Iris pigment epithelial cell (primary cell): ENCODE results near the gene EFNA5.
A peak's percentile ranks its signal among the peaks of the same experiment; 100 is the strongest.
"Not testable (repeated sequence)": the region's sequence is repeated elsewhere in the genome, so short reads cannot be mapped to it uniquely, and the experiment has no call there.

Experiments used
- DNase-seq: peaks from one replicate; pipeline ENCODE4 v3.0.0-alpha.2; 2011; ENCODE audit warnings: low read depth

Gene EFNA5

DNA sequence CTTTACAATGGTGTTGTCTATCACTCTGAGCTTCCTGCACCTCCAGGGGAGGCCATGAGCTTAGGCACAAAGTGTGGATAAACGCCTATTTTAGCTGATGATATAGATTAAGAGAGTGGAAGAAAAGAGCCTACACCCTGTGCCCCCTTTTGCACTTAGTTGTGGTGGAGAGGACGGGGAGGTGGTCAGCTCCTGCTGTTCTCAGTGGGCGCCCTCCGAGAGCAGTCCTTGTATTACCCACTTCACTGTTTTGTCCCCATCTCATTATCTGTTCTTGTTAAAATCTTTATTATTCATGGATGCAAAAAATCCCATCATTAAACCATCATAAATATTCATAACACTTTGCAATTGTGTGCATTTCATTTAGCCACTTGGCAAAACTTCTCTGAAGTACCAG, 303.3 kb downstream of the EFNA5 start:
- no peak for DNase-seq

DNA sequence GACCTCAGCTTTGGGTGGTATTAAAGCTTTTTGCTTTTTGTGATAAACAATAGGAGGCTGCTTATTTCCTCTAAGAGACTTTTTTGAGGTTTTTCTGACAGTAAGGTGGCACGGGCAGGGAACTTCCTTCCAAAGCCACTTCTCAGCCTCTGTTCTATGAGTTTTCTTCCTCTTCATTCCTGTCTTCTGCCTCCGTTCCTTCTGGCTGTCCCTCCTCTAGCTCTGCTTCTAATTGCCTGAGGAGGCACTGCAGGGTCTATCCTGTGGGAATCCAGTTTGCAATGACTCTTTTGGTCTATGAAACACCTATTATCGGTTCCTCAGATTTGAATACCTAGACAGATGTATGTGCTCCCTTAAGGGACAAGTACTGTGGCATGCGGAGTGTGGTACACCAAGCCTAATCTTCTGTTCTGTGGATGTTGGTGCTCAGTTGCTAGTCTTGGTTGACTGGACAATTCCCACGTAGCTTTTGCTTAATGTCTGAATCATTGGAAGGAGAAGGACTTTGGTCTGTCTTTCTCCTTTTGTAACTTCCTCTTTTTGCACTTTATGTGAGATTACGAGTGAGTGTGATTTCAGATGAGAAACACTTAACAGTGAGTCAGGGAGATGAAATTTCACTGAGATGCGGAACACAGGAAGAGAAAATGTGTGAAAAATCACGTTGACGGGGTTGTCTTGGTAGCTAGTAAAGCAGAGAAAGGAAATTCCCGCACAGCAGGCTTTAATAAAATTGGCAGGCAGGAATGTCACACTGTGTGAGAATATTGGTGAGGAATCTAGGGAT, 305.2 kb downstream of the EFNA5 start:
- peak; percentile 90 for DNase-seq

DNA sequence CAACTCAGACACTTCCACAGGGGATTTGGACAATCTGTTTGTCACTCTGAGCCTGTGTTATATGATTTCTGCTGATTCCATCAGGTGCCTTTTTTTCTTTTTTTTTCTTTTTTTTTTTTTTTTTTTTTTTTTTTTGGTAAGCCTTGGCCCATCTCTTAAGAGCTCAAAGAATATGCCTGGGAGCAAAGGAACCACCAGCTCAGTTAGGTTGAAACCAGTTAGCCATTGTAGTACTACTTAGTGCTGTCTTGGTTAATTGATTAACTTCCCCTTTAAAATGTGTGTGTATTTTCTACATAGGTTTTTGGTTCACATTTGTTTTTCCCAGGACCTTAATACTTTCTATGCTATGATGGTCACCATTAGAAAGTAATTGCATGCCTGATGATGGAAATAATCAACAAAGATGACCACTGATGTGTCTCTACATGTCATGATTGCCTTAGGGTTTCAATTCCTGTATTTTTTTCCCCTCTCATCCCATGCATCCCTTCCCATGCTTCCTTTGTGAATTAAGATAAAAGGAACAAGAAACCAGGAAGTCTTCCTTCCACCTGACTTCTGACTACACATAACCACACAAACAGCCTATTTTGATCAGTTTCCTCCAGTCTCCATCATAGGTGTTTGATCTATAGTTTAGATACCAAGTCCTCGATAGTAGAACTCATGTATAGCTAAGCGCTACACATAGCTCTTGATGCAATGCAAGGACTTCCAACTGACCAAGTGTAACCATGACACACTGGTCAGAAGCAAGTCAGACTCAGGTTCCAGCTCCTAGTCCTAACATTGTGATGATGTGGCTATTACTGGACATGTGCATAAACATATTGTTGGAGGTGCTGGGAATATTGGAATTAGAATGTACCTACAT, 306.1 kb downstream of the EFNA5 start:
- DNase-seq: no peak

DNA sequence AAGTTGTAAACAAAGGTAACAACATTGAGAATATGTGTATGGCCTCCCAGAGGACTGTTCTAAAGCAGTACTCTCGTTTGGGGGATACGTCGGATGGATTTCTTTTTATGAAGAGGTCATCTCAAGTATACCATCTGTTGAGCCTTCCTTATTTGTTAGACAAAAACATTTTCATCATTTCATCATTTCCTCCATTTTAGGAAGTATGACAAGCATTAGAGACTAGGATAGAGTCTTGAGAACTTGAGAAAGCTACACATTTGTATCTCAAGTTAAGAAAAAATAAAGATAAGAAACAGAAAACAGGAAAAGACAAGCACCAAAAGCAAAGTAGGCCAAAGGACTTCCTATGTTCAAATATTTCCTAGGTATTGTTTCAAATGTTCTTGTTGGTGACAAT, 307.0 kb downstream of the EFNA5 start:
- no peak for DNase-seq

DNA sequence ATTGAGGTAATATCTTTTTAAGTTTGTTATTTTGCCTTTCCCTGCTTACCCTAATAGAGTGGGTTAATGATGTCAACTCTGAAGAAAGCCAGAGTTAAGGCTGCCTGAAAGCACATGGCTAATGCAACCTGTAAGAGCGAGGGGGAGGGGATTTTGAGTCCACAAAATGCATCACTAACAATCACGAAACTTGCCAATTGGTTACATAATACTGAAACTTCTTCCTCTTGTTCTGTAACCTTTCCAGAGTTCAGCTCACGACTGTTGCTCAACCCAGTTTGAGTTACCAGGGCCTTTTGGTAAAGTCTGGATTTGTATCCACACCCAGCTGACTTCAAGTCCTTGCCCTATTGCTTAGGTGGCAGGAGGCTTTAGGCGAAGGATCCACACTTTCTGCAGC, 308.8 kb downstream of the EFNA5 start:
- DNase-seq: peak; percentile 87

DNA sequence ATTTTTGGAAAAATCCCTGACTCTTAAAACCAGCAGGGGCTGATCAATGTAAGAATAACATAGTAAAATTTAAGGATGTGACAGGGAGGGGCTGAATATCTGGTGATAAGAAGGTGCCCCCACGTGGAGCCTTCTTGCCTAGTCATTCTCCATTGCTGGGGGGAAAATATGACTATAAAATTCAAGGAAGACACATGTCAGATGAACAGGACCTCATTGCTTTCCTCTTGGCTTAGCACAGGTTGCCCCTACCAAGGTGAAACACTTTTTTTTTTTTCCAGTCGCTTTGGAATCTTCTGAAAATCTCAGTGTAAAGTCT, 310.9 kb downstream of the EFNA5 start:
- no peak for DNase-seq

DNA sequence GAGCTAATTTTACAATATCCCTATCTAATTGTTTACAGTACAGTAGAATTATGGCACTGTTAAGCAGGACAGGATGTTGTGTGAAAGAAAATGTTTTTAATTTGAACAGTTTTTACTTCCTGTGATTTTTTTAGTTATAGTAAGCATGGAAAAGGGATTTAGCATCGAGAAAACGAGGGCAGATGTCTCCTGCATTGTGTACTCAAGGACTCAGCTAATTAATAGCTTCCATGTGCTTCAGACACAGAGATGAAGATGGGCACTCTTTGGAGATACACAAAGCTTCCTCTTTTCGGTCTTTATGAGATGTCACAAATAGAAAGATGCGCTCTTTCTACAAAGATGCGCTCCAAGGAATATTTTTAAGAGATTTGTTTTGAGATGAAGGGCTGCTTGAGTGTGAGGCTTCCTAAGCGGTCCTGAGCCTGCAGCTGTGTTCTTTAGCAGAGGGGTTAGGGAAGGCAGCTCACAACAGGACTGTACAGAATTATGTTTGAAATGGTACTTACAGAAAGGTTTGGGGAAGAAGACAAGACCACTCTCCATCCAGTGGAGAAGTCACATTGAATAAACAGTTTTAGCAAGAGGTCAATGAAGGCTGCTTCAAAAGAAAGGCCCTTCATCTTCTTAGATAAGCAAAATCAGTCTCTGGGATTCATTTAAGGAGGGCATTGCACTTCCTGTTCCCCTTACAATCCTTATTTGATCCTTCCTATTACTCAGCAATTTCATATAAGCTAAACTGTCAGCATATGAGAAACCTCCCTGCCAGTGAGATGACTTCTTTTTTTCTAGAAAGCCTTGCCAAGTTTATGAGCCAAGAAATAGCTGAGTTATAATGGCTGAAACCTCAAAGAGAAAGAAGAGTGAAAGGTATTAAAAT, 311.5 kb downstream of the EFNA5 start:
- peak; percentile 76 for DNase-seq

DNA sequence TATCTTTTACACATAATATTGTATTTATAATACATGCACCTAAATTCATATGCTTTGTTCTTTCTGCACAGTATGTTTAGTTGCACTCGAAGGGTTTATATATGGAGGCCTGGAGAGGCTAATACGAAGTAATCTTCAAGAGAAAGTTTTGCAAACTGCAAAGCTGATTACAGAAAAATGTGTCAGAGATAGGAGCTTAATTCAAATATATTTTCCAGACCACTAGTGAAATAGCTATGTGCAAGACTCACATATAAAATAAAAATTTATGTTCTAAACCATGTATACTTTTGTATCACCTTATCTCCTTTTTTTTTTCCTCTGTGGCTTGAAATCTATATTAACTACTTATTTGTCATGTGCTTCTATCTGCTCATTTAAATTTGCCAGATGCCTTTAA, 313.8 kb downstream of the EFNA5 start:
- DNase-seq: no peak

DNA sequence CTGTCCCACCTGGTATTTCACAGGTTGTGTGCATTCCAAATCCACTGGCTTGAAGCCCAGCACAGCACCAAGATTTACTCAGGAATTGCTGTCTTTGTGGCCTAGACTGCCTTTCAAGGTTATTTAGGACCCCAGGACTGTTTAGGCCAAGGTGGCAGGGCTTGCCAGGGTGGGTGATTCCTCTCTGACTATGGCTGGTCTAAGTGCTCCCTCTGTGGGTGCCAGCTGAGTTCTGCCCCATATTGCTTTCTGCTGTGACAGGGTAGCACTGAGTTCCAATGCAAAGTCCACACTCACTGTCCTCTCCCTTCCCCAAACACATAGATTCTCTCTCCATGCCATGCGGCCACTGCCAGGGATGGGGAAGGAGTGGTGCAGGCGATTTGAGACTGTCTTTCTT, 318.2 kb downstream of the EFNA5 start:
- no peak for DNase-seq

DNA sequence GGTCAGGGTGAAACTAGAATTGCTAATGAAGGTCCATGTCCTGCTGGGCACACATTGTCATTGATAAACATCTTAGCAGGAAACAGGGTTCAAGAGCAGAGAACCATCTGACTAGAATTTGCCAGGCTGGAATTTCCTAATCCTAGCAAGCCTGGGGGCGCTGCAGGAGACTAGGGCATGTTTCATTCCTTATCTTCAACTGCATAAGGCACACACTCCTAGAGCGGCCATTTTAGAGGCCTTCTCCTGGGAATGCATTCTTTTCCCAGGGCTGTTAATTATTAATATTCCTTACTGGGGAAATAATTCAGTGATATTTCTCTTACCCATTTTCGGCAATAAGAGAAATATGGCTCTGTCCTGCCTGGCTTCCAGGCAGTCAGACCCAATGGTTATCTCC, 324.2 kb downstream of the EFNA5 start:
- DNase-seq: not testable (repeated sequence)

DNA sequence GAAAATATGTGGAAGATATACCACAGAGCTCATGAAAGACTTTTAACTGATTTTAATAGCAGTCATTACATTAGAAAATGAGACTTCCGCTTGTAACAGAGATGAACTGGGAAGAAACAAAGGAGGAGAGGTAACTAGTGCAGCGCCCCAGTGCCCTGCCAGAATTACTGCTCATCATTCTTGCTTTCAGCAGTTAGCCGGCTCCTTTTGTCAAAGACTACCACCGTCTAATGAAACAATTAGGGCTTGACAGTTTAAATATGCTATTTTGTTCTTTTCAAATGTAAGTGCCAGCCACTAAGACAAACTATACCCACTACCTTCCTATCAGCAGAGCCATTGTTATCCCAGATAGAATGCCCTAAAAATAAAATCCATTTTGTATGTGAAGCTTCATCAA, 328.4 kb downstream of the EFNA5 start:
- DNase-seq: no peak

DNA sequence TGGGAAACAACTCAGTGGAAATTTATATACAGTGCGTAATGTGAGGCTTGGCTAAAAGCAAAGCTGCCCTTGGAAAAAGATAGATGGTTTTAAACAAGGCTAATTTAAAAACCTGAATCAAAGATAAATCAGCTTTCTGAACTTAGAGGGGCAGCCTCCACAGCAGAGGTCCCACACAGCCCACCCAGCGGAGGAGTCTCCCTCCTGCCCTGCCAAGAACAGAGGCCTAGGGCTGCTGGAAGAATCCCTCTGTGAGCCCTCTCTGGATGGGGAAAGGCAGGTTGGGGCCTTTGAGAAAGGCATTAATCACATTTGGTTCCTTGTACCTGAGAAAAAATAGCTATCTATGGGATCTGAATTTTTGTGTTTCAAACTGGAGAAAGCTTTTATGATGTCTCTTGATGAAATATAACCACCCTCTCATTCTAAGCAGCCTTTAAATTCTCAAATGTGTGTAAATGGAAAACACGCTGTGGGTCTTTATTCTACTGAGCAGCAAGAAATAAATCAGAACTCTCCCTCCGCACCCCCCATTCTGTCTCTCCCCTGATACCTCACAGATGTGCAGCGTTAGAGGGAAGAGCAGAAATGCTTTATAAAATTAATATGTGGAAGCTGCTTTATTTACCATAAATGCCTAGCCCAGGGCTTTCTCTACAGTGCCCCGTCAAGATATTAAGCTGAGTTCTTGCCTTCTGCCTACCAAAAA, 329.2 kb downstream of the EFNA5 start:
- DNase-seq: no peak

DNA sequence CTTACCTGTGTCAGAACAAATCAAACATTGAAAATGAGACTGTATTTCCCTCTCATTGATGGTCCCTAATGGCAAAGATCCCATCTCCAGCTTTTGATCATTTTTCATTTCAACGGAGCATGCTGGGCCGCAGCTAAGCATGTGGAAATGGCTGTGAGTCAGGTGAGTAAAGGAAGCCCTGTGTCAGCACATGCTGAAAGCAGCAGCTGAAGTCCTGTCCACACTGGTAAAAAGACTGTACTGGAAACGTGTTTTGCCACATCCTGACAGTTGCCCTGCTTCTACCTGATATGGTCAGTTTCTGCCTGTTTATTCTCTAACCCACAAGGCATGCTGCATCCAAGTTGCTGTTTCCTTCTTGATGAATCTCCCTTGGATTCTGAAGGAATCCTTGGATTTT, 330.1 kb downstream of the EFNA5 start:
- DNase-seq: no peak

DNA sequence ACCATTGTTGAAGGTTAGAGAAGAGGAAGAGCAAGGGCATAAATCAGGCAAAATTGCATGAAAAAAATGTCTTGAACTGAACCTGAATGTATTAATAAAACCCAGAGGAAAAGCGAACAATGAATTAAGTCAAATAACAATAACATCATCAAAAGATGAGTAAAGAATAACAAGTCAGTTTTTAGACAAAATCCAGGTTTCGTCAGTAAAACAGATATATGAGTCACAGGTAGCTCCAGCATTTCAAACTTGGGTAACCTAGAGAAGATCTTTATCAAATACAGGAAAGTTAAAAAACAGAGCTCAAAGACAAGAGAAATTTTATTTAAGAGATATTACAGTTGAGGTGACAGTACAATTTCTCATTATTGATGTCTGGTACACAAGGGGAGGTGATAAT, 332.4 kb downstream of the EFNA5 start:
- DNase-seq: no peak

DNA sequence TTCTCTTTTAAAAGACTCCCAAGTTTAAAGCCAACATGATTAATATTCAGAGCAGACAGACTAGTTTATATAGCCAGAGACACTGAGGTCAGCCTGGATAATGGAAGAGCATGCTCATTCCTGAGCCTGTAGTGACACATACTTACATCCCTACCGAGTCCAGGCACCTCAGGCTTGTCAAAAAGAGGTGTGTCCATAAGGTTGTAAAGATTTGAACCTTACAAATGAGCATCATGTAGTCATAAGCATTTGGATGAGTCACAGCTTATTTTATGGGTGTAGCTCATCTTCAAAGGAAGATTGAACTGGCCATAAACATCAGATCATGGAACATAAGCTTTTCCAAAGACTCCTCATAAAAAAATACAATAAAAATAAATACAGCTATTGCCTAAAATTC, 333.5 kb downstream of the EFNA5 start:
- DNase-seq: peak; percentile 28

DNA sequence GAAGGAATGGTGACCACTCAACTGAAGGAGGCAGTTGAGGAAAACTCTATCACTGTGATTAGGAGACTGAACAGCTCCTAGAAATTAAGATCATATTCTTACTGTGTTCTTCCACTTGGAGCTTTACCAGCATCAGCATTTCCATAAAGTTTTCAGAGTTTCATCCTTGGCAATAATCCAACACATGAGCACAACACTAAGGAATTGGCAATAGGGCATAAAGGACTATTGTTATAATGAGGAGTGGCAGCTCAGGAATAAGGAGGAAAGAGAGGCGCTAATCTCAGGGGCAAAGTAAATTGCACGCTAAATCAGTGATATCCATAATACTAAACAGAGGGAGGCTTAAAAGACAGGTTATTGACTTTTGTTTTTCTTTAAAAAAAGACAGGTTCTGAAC, 338.9 kb downstream of the EFNA5 start:
- peak; percentile 18 for DNase-seq

DNA sequence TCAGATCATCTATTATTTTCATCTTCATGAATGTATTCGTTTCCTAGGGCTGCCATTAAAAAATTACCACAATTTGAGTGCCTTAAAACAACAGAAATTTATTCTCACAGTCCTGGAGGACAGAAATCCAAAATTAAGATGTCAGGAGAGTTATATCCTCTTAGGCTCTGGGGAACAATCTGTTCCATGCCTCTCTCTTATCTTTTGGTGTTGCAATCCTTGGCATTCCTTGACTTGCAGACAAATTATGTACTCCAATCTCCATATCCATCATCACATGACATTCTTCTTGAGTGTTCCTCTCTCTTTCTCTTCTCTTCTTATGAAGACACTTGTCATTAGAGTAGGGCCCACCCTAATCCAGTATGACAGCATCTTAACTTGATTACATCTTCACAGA, 339.4 kb downstream of the EFNA5 start:
- peak; percentile 23 for DNase-seq

DNA sequence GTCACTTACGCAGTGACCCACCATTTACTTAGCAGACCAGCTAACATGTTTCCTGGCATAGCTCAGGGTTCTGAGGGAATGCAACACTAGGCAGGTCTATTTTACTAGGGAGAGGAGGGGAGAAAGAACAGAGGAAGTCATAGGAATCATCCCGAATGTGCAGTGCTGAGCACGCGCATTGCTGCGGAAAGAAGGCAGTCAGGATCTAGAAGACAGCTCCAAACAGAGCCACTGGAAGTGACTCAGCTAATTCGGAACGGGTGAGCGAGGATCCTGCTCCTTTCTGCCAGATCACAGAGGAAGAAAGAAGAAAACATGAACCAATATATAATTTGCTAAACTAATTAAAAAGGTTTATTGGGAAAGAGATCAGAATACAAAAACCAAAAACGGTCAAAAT, 339.8 kb downstream of the EFNA5 start:
- no peak for DNase-seq

DNA sequence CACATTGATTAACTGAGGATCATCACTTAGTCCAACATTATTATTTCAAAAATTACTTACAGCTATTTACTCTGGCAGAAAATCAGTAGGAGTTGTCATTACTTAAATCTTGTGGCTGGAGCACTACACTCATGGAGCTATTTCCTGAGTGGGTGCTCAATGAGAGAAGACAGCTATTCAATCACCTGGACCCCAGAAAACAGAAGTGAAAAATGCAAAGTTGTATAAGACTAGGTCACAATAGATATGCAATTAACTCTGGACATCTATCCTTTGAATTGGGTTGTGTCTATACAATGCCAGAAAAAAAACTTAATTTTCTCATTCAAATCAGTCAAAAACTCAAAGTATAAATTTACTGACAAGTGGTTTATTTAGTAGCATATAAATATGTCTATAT, 340.9 kb downstream of the EFNA5 start:
- no peak for DNase-seq
